ENCODE data around the gene WDR83. TPM values are rescaled to one million over a fixed set of nuclear protein-coding genes. Genes with fewer than 3 reads are reported as not detected.

WDR83 gene
- total RNA-seq, 1 donor from 2014 or later = 11.0 TPM

DNA sequence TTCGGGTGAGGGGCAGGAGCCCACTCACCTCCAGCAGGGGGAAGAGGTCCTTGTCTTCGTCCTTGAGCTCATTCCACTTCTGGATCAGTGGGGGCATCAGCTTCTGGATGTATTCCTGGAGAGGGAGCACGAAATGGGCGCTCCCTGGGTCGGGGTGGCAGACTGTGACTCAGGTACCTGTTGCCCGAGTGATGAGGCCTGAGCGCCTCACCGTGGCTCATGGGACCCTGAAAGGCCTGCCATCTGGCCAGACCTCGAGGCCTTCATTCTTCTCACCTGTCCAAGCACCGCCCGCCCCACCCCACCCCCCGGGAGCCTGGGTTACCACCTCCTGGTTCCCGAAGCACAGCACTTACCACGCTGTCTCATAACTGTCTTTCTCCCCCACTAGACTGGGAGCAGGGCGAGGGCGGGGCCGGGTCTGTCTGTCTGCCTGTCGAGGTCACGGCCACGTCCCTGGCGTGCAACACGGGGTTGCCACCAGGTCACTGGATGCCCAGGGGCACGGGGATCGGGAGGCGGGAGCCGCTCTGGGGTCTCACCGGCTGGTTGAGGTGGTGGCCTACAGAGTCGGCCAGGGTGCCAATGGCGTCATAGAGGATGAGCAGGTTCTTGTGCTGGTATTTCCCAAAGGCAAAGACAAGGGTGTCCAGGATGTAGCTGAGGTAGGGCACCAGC is 39.2 kb downstream of the WDR83 start:
- H2AFZ ChIP-seq (replicated peaks) = no peak overlapping the region
- H3K27me3 ChIP-seq = no peaks in the 10 kb centered on the region
- H3K4me1 ChIP-seq = peaks cover 10% of the 10 kb centered on the region
- peaks cover 37% of the 10 kb centered on the region for H3F3A ChIP-seq (ENCODE audit: low read depth)
- peaks cover 6% of the 10 kb centered on the region for H3K79me2 ChIP-seq (ENCODE audit: low read depth)
- Mint-ChIP-seq H3K4me3 (no peak overlapping the region), H3K4me1 (peaks cover 5% of the 10 kb centered on the region), H3K9me3 (no peaks in the 10 kb centered on the region), H3K27ac (no peak overlapping the region), H3K36me3 (peaks cover 21% of the 10 kb centered on the region), H3K27me3 (ENCODE audit: insufficient read depth, low read depth) (no peaks in the 10 kb centered on the region)
- no peak overlapping the region for H3K4me3 ChIP-seq
- no peak overlapping the region for H3K4me2 ChIP-seq
- no peaks in the 10 kb centered on the region for H4K20me1 ChIP-seq (ENCODE audit: low read depth)
- H3K27ac ChIP-seq = no peak overlapping the region
- DNase-seq (ENCODE audit: low spot score) = no peak
- no peaks in the 10 kb centered on the region for H3K9me3 ChIP-seq (ENCODE audit: low read depth)
- H3K9ac ChIP-seq = no peak overlapping the region
- peaks cover 4% of the 10 kb centered on the region for H3K36me3 ChIP-seq
- TF ChIP-seq CTCF (IDR thresholded peaks at IDR 0.05) (no peak), EZH2phosphoT487 (IDR thresholded peaks at IDR 0.05) (no peak), EZH2 (IDR thresholded peaks at IDR 0.05) (no peak)

DNA sequence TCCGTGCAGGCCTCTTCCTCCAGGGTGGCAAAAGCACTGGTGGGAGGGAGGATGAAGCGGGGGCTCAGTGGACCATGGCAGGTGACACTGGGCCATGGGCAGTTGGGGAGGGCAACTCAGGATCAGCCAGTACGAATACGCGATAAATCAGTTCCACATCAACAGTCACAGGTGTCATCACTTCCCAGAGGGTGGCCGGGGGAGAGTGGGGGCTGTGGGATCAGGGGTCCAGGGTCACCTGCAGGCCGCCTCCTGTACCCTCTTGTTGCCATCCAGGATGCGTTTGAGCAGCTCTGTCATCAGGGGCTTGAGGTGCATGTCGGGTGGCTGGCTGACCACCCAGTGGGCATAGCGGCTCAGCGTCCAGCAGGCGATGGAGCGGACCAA is 39.7 kb downstream of the WDR83 start:
- H3K27ac Mint-ChIP-seq = no peak overlapping the region

DNA sequence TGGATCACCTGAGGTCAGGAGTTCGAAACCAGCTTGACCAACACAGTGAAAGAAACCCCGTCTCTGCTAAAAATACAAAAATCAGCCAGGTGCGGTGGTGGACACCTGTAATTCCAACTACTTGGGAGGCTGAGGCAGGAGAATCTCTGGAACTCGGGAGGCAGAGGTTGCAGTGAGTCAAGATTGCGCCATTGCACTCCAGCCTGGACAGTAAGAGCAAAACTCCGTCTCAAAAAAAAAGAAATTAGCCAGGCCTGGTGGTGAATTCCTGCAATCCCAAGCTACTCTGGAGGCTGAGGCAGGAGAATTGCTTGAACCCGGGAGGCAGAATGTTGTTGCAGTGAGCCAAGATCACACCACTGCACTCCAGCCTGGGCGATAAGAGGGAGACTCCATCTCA is 42.0 kb downstream of the WDR83 start:
- no peak for DNase-seq (ENCODE audit: low spot score)
- Histone ChIP-seq H2AFZ (replicated peaks) (no peak overlapping the region), H3K79me2 (ENCODE audit: low read depth) (no peaks in the 10 kb centered on the region), H3K36me3 (peaks cover 4% of the 10 kb centered on the region), H3K27ac (no peak overlapping the region), H4K20me1 (ENCODE audit: low read depth) (no peaks in the 10 kb centered on the region), H3K4me2 (no peak overlapping the region), H3K4me3 (no peak overlapping the region), H3F3A (ENCODE audit: low read depth) (peaks cover 32% of the 10 kb centered on the region), H3K9me3 (ENCODE audit: low read depth) (no peaks in the 10 kb centered on the region), H3K27me3 (no peaks in the 10 kb centered on the region), H3K4me1 (no peaks in the 10 kb centered on the region), H3K9ac (no peak overlapping the region)
- Mint-ChIP-seq H3K4me1 (no peaks in the 10 kb centered on the region), H3K4me3 (no peak overlapping the region), H3K9me3 (no peaks in the 10 kb centered on the region), H3K27me3 (ENCODE audit: insufficient read depth, low read depth) (no peaks in the 10 kb centered on the region), H3K27ac (no peak overlapping the region), H3K36me3 (peaks cover 29% of the 10 kb centered on the region)
- TF ChIP-seq EZH2phosphoT487 (IDR thresholded peaks at IDR 0.05) = no peak
- no peak for TF ChIP-seq CTCF (IDR thresholded peaks at IDR 0.05)
- no peak for TF ChIP-seq EZH2 (IDR thresholded peaks at IDR 0.05)

More for the DNA sequence above, 39.7 kb downstream of the WDR83 start:
- H3K4me1 ChIP-seq = peaks cover 10% of the 10 kb centered on the region
- no peaks in the 10 kb centered on the region for H3K27me3 ChIP-seq
- H3K9me3 ChIP-seq (ENCODE audit: low read depth) = no peaks in the 10 kb centered on the region
- no peak overlapping the region for H3K9ac ChIP-seq
- H3K4me2 ChIP-seq = no peak overlapping the region
- peaks cover 5% of the 10 kb centered on the region for H3K4me1 Mint-ChIP-seq
- no peaks in the 10 kb centered on the region for H3K27me3 Mint-ChIP-seq (ENCODE audit: insufficient read depth, low read depth)
- H3K9me3 Mint-ChIP-seq = no peaks in the 10 kb centered on the region
- no peak overlapping the region for H3K27ac ChIP-seq
- no peak for DNase-seq (ENCODE audit: low spot score)
- H2AFZ ChIP-seq (replicated peaks) = no peak overlapping the region
- H4K20me1 ChIP-seq (ENCODE audit: low read depth) = no peaks in the 10 kb centered on the region
- peaks cover 33% of the 10 kb centered on the region for H3F3A ChIP-seq (ENCODE audit: low read depth)
- H3K79me2 ChIP-seq (ENCODE audit: low read depth) = peaks cover 6% of the 10 kb centered on the region
- H3K4me3 ChIP-seq = no peak overlapping the region
- peaks cover 4% of the 10 kb centered on the region for H3K36me3 ChIP-seq
- TF ChIP-seq CTCF (IDR thresholded peaks at IDR 0.05) = no peak
- no peak for TF ChIP-seq EZH2phosphoT487 (IDR thresholded peaks at IDR 0.05)
- TF ChIP-seq EZH2 (IDR thresholded peaks at IDR 0.05) = no peak
- no peak overlapping the region for H3K4me3 Mint-ChIP-seq
- H3K36me3 Mint-ChIP-seq = peaks cover 22% of the 10 kb centered on the region
